ENCODE data around the gene SLC22A13.
"Not testable (repeated sequence)": the region's sequence is repeated elsewhere in the genome, so short reads cannot be mapped to it uniquely, and the experiment has no call there.

The SLC22A13 gene

DNA sequence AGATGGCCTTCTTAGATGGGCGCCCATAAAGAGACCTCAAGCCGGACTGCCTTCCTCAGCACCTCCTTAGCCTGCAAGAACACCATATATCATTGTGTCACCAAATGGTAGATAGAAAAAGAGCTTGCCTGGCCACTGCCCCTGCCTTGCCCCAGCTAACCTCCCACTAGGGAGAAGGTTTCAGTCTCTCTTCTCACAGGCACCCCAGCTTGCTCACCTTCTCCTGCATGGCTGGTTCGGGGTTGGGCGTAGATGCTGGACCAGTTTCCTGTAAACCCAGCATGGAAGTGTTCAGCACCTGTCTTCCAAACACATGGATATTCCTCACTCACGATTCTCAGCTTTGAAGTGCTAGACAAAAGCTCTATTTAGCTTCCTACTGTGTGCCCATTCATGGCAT, 13.2 kb downstream of the SLC22A13 start:
- DNase-seq (ENCODE audit: low read depth) = no peak
- no peak overlapping the region for H3K4me3 ChIP-seq (ENCODE audit: low read depth, low read length)
- TF ChIP-seq CTCF (IDR thresholded peaks at IDR 0.05; ENCODE audit: insufficient read depth, low read depth, low read length, missing control alignments) = no peak

DNA sequence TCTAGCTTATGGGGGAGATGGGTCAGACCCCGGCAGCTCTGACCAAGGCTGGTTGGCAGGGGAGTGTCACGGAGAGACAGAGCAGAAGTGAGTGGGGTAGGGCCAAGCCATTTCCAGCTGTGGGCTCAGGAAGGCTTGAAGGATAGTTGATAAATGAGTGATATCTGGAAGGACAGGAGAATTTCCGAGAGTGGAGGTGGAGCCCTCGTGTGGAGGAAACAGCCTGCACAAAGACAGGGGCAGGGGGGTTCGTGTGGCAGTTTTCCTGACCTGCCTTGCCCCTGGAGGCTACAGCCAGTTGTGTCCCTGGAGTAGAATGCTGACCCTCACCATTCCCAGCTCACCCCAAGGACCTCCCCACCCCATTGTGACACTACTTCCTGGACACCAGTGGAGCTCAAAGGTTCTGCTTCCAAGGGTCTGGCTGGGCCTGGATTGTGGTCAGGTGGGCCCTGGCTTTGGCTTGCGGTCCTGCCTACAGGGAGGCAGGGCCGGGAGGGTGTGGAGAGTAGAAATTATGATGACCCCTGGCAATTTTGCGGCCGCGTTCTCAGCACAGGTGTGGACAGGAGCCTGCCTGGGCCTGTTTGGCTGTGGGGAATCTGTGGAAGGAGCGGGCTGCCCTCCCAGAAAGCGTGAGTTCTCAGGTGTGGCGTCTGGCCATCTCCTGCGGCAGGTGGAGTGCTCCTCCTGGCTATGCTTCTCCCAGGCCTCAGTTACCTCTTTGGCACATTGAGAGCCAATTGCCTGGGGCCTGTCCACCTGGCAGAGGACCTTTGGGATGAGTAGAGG, 16.5 kb downstream of the SLC22A13 start, which contains the start of gene SLC22A14:
TSS of gene SLC22A14 (plus strand) at position 400 of the 792 bp plus-strand sequence. CDS start 23,733 bp downstream, outside the sequence.
- DNase-seq (ENCODE audit: low read depth) = peak; percentile 13

DNA sequence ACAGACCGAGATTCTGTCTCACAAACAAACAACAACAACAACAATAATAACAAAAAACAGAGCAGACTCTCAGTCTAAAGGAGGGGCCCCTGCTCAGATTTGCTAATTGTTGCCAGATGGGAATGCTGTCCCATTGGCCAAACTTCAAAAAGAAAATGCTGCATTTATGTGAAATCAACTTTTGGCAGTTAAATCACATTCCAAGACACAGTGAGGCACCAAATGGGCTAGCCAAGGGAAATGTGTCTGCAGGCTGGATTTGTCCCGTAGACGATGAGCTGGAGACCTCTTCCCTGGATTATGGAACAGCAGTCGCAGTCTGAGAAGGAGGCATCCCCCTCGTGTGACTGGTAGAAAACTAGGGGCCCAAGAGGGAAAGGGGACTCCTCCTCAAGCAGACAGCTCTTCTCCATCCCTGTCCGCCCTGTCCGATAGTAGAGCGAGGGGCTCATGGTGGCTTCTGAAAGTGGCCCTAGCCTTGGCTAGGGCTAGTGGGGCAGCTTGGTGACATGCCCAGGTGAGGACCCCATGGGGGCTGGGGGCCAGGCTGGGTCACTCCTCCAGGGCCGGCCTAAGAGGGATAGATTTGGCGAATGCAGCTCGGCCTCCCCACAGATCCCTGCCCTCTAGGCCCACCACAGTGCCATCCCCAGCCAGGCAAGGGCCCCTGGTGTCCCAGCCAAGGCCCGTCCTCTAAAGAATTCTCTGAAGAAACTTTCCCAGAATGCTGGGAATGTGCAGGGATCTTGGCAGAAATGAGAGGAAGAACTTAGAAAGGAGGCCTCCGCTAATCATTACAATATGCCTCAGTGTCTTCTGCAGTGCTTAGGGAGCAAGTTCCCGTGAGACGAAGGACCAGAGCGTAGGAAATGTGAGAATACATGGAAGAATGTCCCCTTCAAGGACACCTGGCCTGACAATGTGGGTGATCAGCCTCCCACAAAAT, 18.5 kb downstream of the SLC22A13 start:
- DNase-seq (ENCODE audit: low read depth) = no peak

More for the DNA sequence above, 16.5 kb downstream of the SLC22A13 start, which contains the start of gene SLC22A14:
- peak; percentile 37 for TF ChIP-seq CTCF (IDR thresholded peaks at IDR 0.05; ENCODE audit: insufficient read depth, low read depth, low read length, missing control alignments)
- no peak within 1 kb of the TSS for H3K4me3 ChIP-seq (ENCODE audit: low read depth, low read length)

DNA sequence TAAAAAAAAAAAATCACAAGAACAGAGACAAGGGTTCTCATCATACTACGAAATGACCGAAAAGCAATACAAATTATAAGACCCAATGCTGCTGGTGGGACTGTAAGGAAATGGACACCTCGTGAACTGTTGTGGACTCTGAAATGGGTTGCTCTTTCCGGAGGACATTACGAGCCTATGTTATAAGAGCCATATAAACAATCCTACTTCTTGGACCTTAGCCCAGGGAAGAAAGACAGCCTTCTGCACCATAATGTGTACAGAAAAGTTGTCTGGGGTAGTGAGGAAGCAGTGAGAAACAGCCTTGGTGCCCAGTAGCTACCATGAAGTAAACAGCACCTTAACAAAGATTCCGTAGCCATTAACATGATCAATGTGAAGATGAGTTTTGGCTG, 19.1 kb downstream of the SLC22A13 start:
- TF ChIP-seq CTCF (IDR thresholded peaks at IDR 0.05; ENCODE audit: insufficient read depth, low read depth, low read length, missing control alignments) = no peak
- no peak overlapping the region for H3K4me3 ChIP-seq (ENCODE audit: low read depth, low read length)
- DNase-seq (ENCODE audit: low read depth) = no peak

More for the DNA sequence above, 18.5 kb downstream of the SLC22A13 start:
- no peak overlapping the region for H3K4me3 ChIP-seq (ENCODE audit: low read depth, low read length)
- no peak for TF ChIP-seq CTCF (IDR thresholded peaks at IDR 0.05; ENCODE audit: insufficient read depth, low read depth, low read length, missing control alignments)

GRCh38 chr3:38289286-38290217, 23.9 kb downstream of the SLC22A13 start:
- not testable (repeated sequence) for H3K4me3 ChIP-seq (ENCODE audit: low read depth, low read length); DNase-seq (ENCODE audit: low read depth)

- not testable (repeated sequence) for DNase-seq (ENCODE audit: low read depth); H3K4me3 ChIP-seq (ENCODE audit: low read depth, low read length)
Observed at GRCh38 chr3:38297053-38297452, 31.4 kb downstream of the SLC22A13 start.

- no peak overlapping the region for H3K4me3 ChIP-seq (ENCODE audit: low read depth, low read length)
- no peak for TF ChIP-seq CTCF (IDR thresholded peaks at IDR 0.05; ENCODE audit: insufficient read depth, low read depth, low read length, missing control alignments)
- DNase-seq (ENCODE audit: low read depth) = no peak
Observed at GRCh38 chr3:38297537-38297936, 31.9 kb downstream of the SLC22A13 start.

Data from GM12865 (cell line).